Measurements from ENCODE around the gene BST1.

Gene BST1

GRCh38 chr4:15779306-15779705 is 76.4 kb downstream of the BST1 start:
- no peak for DNase-seq (ENCODE audit: low read depth in 2 of 2)

GRCh38 chr4:15779809-15780208 is 76.9 kb downstream of the BST1 start:
- DNase-seq (ENCODE audit: low read depth in 2 of 2): no peak

GRCh38 chr4:15781427-15782095 is 78.7 kb downstream of the BST1 start:
- DNase-seq (ENCODE audit: low read depth in 2 of 2): no peak

All from stimulated activated CD4-positive, alpha-beta T cell treated with anti-CD3 and anti-CD28 coated beads, Interleukin-1b, Interleukin-23, amount 100 ng/mL, for 4 hours (primary cell).